Activated CD4-positive, CD25-positive, alpha-beta regulatory T cell treated with anti-CD3 and anti-CD28 coated beads, Interleukin-2, amount 50 U/mL, for 16 hours (primary cell): ENCODE measurements around the gene C10orf67.
"Not testable (repeated sequence)": the region's sequence is repeated elsewhere in the genome, so short reads cannot be mapped to it uniquely, and the experiment has no call there.

Experiments used
- DNase-seq: peaks from one replicate; pipeline ENCODE4 v3.0.0-alpha.2; 2020; ENCODE audit warnings: low read depth, low spot score

The C10orf67 gene

GRCh38 chr10:23362879-23363792 lies 18.5 kb upstream of the C10orf67 start:
- DNase-seq = no peak

GRCh38 chr10:23362069-23362830 lies 17.7 kb upstream of the C10orf67 start:
- DNase-seq = no peak

- no peak for DNase-seq
These were observed 17.1 kb upstream of the C10orf67 start for GRCh38 chr10:23361665-23362064.

GRCh38 chr10:23359692-23360380 lies 15.2 kb upstream of the C10orf67 start:
- DNase-seq = no peak

GRCh38 chr10:23358357-23358756 lies 13.8 kb upstream of the C10orf67 start:
- DNase-seq = no peak

- no peak for DNase-seq
These were observed 10.2 kb upstream of the C10orf67 start for GRCh38 chr10:23354630-23355279.

- no peak for DNase-seq
These were observed 7.4 kb upstream of the C10orf67 start for GRCh38 chr10:23351926-23352519.

GRCh38 chr10:23350706-23351105 lies 6.1 kb upstream of the C10orf67 start:
- not testable (repeated sequence) for DNase-seq

- DNase-seq = no peak
These were observed 1.3 kb upstream of the C10orf67 start for GRCh38 chr10:23345861-23346260.

- DNase-seq = no peak
These were observed 881 bp downstream of the C10orf67 start for GRCh38 chr10:23343591-23344240.

- DNase-seq = no peak
These were observed 2.2 kb downstream of the C10orf67 start for GRCh38 chr10:23342213-23342884.

GRCh38 chr10:23341004-23341403 lies 3.6 kb downstream of the C10orf67 start:
- no peak for DNase-seq

GRCh38 chr10:23340354-23340753 lies 4.2 kb downstream of the C10orf67 start:
- no peak for DNase-seq

GRCh38 chr10:23338886-23339285 lies 5.7 kb downstream of the C10orf67 start:
- DNase-seq = no peak

GRCh38 chr10:23338155-23338828 lies 6.3 kb downstream of the C10orf67 start:
- no peak for DNase-seq

GRCh38 chr10:23337616-23338015 lies 7.0 kb downstream of the C10orf67 start:
- no peak for DNase-seq

GRCh38 chr10:23331567-23332301 lies 12.9 kb downstream of the C10orf67 start:
- no peak for DNase-seq

GRCh38 chr10:23330948-23331347 lies 13.6 kb downstream of the C10orf67 start:
- no peak for DNase-seq
